GM12878 (cell line): ENCODE data around the gene MEDAG. TPM values are rescaled to one million over a fixed set of nuclear protein-coding genes. Genes with fewer than 3 reads are reported as not detected.
A peak's percentile ranks its signal among the peaks of the same experiment; 100 is the strongest.

ENCODE experiments used
- ATAC-seq: fragments of 200-7000 bp; cut with Tn5 transposase; 3 replicates; pipeline ENCODE4 v1.9.1; 2020; ENCODE audit warnings: mild to moderate bottlenecking, moderate library complexity
- BruUV-seq: library from RNA; stranded (reverse); fragments of 400-500 nt; replicated peaks from 2 replicates; lab custom pipeline; 2021; lab: Mats Ljungman, UMichigan
- CTCF ChIA-PET: fragments of 300-600 bp; sonication (Branson Sonifier 250); formaldehyde crosslinking; extraction: SDS; loops from one replicate; lab custom pipeline; 2021; ENCODE audit warnings: inconsistent platforms; lab: Yijun Ruan, JAX
- POLR2A ChIA-PET: fragments of 350-600 bp; formaldehyde crosslinking; extraction: SDS; loops from one replicate; lab custom pipeline; 2021; ENCODE audit warnings: inconsistent platforms; lab: Charles Lee
- RAD21 ChIA-PET: fragments of 300-600 bp; sonication (Branson Sonifier 250); formaldehyde crosslinking; loops from one replicate; lab custom pipeline; 2023; ENCODE audit warnings: antibody characterized with exemption; ENCODE audit not compliant: unreplicated experiment; lab: Charles Lee
- SMC1A ChIA-PET: fragments of 300-600 bp; sonication (Branson Sonifier 250); formaldehyde crosslinking; loops from one replicate; lab custom pipeline; 2023; ENCODE audit not compliant: unreplicated experiment, uncharacterized antibody; lab: Charles Lee
- DNase-seq: peaks from one replicate; pipeline ENCODE4 v3.0.0-alpha.2; 2011; ENCODE audit warnings: low read depth, low spot score
- FAIRE-seq: peaks from 3 replicates; lab custom pipeline; 2011; peaks lifted over from hg19 to GRCh38; lab: Jason Lieb, UNC
- H2AFZ ChIP-seq: 2 replicates; pipeline ENCODE4 v1.6.0; 2011; ENCODE audit warnings: low read depth, low read length, control low read depth; ENCODE audit not compliant: control insufficient read depth
- H3K27ac ChIP-seq: 2 replicates; pipeline ENCODE4 v1.5.1; 2011; ENCODE audit warnings: control low read depth; ENCODE audit not compliant: control insufficient read depth, insufficient read depth
- H3K27me3 ChIP-seq, 2 experiments: replicated peaks in 1 of 2; 2 replicates each; pipeline versions ENCODE4 v1.6.0 to v1.6.1; 2011; ENCODE audit warnings: low read length in 1 of 2; ENCODE audit not compliant: control insufficient read depth in 2 of 2, insufficient read depth in 2 of 2
- H3K36me3 ChIP-seq, 2 experiments: 2 replicates each; pipeline ENCODE4 v1.5.1; 2011; ENCODE audit warnings: low read length in 1 of 2; ENCODE audit not compliant: control insufficient read depth in 2 of 2, insufficient read depth in 2 of 2
- H3K4me1 ChIP-seq: 2 replicates; pipeline ENCODE4 v1.6.1; 2011; ENCODE audit warnings: mild to moderate bottlenecking, low read length, moderate library complexity, mixed read lengths; ENCODE audit not compliant: control insufficient read depth, insufficient read depth
- H3K4me2 ChIP-seq: 2 replicates; pipeline ENCODE4 v1.6.0; 2011; ENCODE audit warnings: control low read depth; ENCODE audit not compliant: control insufficient read depth, insufficient read depth
- H3K4me3 ChIP-seq: fragments of 200-600 bp; sonication (generic); 2 replicates; pipeline ENCODE4 v1.5.1; 2016
- H3K79me2 ChIP-seq: 2 replicates; pipeline ENCODE4 v1.6.0; 2011; ENCODE audit warnings: low read length; ENCODE audit not compliant: control insufficient read depth, insufficient read depth
- H3K9ac ChIP-seq: 2 replicates; pipeline ENCODE4 v1.8.0; 2011; ENCODE audit warnings: low read length, control low read depth, mixed read lengths; ENCODE audit not compliant: control insufficient read depth, insufficient read depth
- H3K9me3 ChIP-seq: replicated peaks from 3 replicates; pipeline ENCODE4 v1.5.1; 2011; ENCODE audit warnings: mild to moderate bottlenecking, low read length; ENCODE audit not compliant: control insufficient read depth, insufficient read depth
- H4K20me1 ChIP-seq: 2 replicates; pipeline ENCODE4 v1.6.0; 2011; ENCODE audit not compliant: control insufficient read depth, insufficient read depth
- BACH1 ChIP-seq: fragments of 450-650 bp; IDR thresholded peaks from 2 replicates; pipeline ENCODE4 v1.6.1; 2017; ENCODE audit warnings: mild to moderate bottlenecking, borderline replicate concordance
- CHD1 ChIP-seq: IDR thresholded peaks from 2 replicates; pipeline ENCODE4 v1.6.1; 2012; ENCODE audit warnings: low read depth, low read length, improper control_type of control experiment
- SMARCA5 ChIP-seq: fragments of 450-650 bp; IDR thresholded peaks from 2 replicates; pipeline ENCODE4 v1.6.1; 2017; ENCODE audit warnings: mild to moderate bottlenecking
- TARDBP ChIP-seq: IDR thresholded peaks from 2 replicates; pipeline ENCODE4 v1.6.1; 2016; ENCODE audit warnings: borderline replicate concordance
- TCF3 ChIP-seq: IDR thresholded peaks from 2 replicates; pipeline ENCODE4 v1.6.1; 2012; ENCODE audit warnings: low read depth, mild to moderate bottlenecking, low read length, borderline replicate concordance; ENCODE audit not compliant: insufficient read depth
- WGBS: methylation state at CpG from one replicate; pipeline ENCODE4 v1.1.6; 2016; ENCODE audit warnings: low lambda C conversion rate; ENCODE audit not compliant: insufficient replicate concordance, insufficient coverage; ENCODE audit errors: missing lambda C conversion rate; 5-methylcytosine and 5-hydroxymethylcytosine counted together
- in situ Hi-C: fragments of 300-500 bp; cut with MboI; formaldehyde crosslinking; loops from 9 replicates; pipeline ENCODE4 v1.14.3; 2018; ENCODE audit warnings: mixed read lengths
- intact Hi-C: fragments of 100-400 bp; cut with micrococcal nuclease; formaldehyde crosslinking; loops from one replicate; pipeline ENCODE4 v1.14.2; 2022; ENCODE audit not compliant: unreplicated experiment
- polyA plus RNA-seq, 11 experiments: library from polyadenylated mRNA; depleted of rRNA in 4 of 11; unstranded in 6 of 11; stranded (reverse) in 5 of 11; fragments of >200 nt; fragmentation: Nextera tagmentation in 4 of 11; fragmentation: Illumina TruSeq in 1 of 11; extraction: Ambion mirVana in 4 of 11; extraction: Trizol in 1 of 11; gene quantifications; 1 replicate in 1 of 11; 2 replicates in 10 of 11; pipeline versions ENCODE4 v1.2.1 to v1.2.3, GENCODE V29; 2011 to 2016; ENCODE audit warnings: inconsistent platforms in 2 of 11, missing spikeins in 2 of 11, low read depth in 1 of 11
- total RNA-seq, 4 experiments: library from RNA; depleted of rRNA in 3 of 4; stranded (reverse); fragments of >200 nt in 3 of 4; fragmentation: Illumina TruSeq in 1 of 4; extraction: Trizol in 1 of 4; gene quantifications; 2 replicates each; pipeline versions ENCODE4 v1.2.1 to v1.2.3, GENCODE V29; 2013 to 2021
- TF ChIP-seq, protein P1 (sequence below): fragments of 450-650 bp; conservative IDR thresholded peaks from 2 replicates; pipeline ENCODE4 v1.6.1; 2017; ENCODE audit warnings: mild to moderate bottlenecking, moderate library complexity
- TF ChIP-seq, protein P2 (sequence below): fragments of 450-650 bp; formaldehyde crosslinking; IDR thresholded peaks from 2 replicates; pipeline ENCODE4 v1.5.0; 2022; ENCODE audit warnings: mild to moderate bottlenecking, missing genetic modification characterization
- TF ChIP-seq, protein P3 (sequence below): fragments of 450-650 bp; IDR thresholded peaks from 2 replicates; pipeline ENCODE4 v1.6.1; 2017; ENCODE audit warnings: borderline replicate concordance
- TF ChIP-seq, protein P4 (sequence below): IDR thresholded peaks from 2 replicates; pipeline ENCODE4 v1.6.1; 2011; ENCODE audit warnings: low read depth, mild to moderate bottlenecking, low read length, moderate library complexity, borderline replicate concordance; ENCODE audit errors: extremely low read depth

Gene MEDAG
- total and polyA plus RNA-seq, 10 of the 15 experiments (the other 5 are each of a cell fraction or from before 2014, with no cell fraction given), result 0.03 TPM; not detected in 9

DNA sequence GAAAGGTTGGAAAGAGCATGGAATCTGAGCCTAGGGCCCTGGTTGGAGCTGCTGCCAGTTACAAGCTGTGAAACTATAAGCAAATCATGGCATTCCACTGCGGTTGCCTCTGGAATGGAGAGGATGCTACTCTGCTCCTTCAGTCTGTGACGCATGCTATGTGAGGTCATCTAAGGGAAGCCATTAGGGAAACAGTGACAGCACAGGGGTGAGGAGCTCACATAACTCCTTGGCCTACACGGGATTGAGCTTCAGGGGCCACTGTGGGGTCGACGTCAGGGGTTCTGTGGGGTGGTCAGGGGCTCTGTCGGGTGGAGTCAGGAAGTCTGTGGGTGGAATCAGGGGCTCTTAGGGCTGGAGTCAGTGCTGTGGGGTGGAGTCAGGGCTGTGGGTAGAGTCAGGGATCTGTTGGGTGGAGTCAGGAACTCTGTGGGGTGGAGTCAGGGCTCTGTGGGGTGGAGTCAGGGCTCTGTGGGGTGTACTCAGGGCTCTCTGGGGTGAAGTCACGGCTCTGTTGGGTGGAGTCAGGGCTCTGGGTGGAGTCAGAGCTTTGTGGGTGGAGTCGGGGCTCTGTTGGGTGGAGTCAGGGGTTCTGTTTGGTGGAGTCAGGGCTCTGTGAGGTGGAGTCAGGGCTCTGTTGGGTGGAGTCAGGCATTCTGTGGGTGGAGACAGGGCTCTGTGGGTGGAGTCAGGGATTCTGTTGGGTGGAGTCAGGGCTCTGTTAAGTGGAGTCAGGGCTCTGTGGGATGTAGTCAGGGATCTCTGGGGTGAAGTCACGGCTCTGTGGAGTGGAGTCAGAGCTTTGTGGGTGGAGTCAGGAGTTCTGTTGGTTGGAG, 35.8 kb upstream of the MEDAG start:
- peaks cover 0 to 4% of the 10 kb centered on the region in 2 experiments; a peak in 2 of 4 replicates for H3K27me3 ChIP-seq
- TF ChIP-seq, protein P1, sequence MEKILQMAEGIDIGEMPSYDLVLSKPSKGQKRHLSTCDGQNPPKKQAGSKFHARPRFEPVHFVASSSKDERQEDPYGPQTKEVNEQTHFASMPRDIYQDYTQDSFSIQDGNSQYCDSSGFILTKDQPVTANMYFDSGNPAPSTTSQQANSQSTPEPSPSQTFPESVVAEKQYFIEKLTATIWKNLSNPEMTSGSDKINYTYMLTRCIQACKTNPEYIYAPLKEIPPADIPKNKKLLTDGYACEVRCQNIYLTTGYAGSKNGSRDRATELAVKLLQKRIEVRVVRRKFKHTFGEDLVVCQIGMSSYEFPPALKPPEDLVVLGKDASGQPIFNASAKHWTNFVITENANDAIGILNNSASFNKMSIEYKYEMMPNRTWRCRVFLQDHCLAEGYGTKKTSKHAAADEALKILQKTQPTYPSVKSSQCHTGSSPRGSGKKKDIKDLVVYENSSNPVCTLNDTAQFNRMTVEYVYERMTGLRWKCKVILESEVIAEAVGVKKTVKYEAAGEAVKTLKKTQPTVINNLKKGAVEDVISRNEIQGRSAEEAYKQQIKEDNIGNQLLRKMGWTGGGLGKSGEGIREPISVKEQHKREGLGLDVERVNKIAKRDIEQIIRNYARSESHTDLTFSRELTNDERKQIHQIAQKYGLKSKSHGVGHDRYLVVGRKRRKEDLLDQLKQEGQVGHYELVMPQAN, result no peak
- TF ChIP-seq BACH1 (no peak), TARDBP (no peak), SMARCA5 (no peak), TCF3 (no peak), CHD1 (no peak)
- TF ChIP-seq, protein P2, sequence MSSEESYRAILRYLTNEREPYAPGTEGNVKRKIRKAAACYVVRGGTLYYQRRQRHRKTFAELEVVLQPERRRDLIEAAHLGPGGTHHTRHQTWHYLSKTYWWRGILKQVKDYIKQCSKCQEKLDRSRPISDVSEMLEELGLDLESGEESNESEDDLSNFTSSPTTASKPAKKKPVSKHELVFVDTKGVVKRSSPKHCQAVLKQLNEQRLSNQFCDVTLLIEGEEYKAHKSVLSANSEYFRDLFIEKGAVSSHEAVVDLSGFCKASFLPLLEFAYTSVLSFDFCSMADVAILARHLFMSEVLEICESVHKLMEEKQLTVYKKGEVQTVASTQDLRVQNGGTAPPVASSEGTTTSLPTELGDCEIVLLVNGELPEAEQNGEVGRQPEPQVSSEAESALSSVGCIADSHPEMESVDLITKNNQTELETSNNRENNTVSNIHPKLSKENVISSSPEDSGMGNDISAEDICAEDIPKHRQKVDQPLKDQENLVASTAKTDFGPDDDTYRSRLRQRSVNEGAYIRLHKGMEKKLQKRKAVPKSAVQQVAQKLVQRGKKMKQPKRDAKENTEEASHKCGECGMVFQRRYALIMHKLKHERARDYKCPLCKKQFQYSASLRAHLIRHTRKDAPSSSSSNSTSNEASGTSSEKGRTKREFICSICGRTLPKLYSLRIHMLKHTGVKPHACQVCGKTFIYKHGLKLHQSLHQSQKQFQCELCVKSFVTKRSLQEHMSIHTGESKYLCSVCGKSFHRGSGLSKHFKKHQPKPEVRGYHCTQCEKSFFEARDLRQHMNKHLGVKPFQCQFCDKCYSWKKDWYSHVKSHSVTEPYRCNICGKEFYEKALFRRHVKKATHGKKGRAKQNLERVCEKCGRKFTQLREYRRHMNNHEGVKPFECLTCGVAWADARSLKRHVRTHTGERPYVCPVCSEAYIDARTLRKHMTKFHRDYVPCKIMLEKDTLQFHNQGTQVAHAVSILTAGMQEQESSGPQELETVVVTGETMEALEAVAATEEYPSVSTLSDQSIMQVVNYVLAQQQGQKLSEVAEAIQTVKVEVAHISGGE (CRISPR knock-in tag), result no peak
- TF ChIP-seq, protein P3, sequence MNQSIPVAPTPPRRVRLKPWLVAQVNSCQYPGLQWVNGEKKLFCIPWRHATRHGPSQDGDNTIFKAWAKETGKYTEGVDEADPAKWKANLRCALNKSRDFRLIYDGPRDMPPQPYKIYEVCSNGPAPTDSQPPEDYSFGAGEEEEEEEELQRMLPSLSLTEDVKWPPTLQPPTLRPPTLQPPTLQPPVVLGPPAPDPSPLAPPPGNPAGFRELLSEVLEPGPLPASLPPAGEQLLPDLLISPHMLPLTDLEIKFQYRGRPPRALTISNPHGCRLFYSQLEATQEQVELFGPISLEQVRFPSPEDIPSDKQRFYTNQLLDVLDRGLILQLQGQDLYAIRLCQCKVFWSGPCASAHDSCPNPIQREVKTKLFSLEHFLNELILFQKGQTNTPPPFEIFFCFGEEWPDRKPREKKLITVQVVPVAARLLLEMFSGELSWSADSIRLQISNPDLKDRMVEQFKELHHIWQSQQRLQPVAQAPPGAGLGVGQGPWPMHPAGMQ, result no peak
- TF ChIP-seq, protein P4, sequence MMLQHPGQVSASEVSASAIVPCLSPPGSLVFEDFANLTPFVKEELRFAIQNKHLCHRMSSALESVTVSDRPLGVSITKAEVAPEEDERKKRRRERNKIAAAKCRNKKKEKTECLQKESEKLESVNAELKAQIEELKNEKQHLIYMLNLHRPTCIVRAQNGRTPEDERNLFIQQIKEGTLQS, result no peak
- DNase-seq (no peak), FAIRE-seq (no peak), ATAC-seq (peak; percentile 91)
- H3K9ac ChIP-seq, result no peak overlapping the region
- H3K79me2 ChIP-seq, result no peaks in the 10 kb centered on the region
- 49% methylated on average over 9 of the region's 9 CpGs for WGBS
- no peaks in the 10 kb centered on the region for H3K36me3 ChIP-seq
- H3K4me2 ChIP-seq, result no peak overlapping the region
- RAD21 ChIA-PET, result no interaction called here
- no TSS peak for BruUV-seq
- no peak overlapping the region for H3K27ac ChIP-seq
- no peaks in the 10 kb centered on the region for H3K9me3 ChIP-seq
- intact Hi-C loops, result no loop called here
- SMC1A ChIA-PET, result interaction anchor here (0.6 to 0.7 kb wide), 2 partner anchors 11 to 687 kb away, joined by 3 read pairs; no protein-coding TSS in a partner anchor
- H3K4me3 ChIP-seq, result no peak overlapping the region
- POLR2A ChIA-PET, result no interaction called here
- CTCF ChIA-PET, result interaction anchor here (0.6 kb wide), 1 partner anchor 208 kb away, joined by 3 read pairs; no protein-coding TSS in a partner anchor
- H4K20me1 ChIP-seq, result 0 out of 2 replicates have a peak, but pooled peaks cover 2% of the 10 kb centered on the region
- in situ Hi-C loops, result no loop called here
- H2AFZ ChIP-seq, result no peak overlapping the region
- H3K4me1 ChIP-seq, result no peaks in the 10 kb centered on the region
